ENCODE measurements around the gene CD6.

- TF ChIP-seq CTCF (IDR thresholded peaks at IDR 0.05; ENCODE audit: low read depth, low read length) (no peak), POLR2A (IDR thresholded peaks at IDR 0.05; ENCODE audit: extremely low read depth, insufficient read length) (no peak), MYC (IDR thresholded peaks at IDR 0.05; ENCODE audit: low read depth, low read length) (no peak)
- TF ChIP-seq, protein P1, sequence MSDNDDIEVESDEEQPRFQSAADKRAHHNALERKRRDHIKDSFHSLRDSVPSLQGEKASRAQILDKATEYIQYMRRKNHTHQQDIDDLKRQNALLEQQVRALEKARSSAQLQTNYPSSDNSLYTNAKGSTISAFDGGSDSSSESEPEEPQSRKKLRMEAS (IDR thresholded peaks at IDR 0.05; ENCODE audit: low read depth, low read length), result no peak
Measured at GRCh38 chr11:61028135-61028729, 56.8 kb downstream of the CD6 start.
